ENCODE results near the gene RALGPS2. TPM values are rescaled to one million over a fixed set of nuclear protein-coding genes. Genes with fewer than 3 reads are reported as not detected.

RALGPS2 gene
- total and polyA plus RNA-seq, 2 experiments from 2014 or later = 8.1 to 31.2 TPM

DNA sequence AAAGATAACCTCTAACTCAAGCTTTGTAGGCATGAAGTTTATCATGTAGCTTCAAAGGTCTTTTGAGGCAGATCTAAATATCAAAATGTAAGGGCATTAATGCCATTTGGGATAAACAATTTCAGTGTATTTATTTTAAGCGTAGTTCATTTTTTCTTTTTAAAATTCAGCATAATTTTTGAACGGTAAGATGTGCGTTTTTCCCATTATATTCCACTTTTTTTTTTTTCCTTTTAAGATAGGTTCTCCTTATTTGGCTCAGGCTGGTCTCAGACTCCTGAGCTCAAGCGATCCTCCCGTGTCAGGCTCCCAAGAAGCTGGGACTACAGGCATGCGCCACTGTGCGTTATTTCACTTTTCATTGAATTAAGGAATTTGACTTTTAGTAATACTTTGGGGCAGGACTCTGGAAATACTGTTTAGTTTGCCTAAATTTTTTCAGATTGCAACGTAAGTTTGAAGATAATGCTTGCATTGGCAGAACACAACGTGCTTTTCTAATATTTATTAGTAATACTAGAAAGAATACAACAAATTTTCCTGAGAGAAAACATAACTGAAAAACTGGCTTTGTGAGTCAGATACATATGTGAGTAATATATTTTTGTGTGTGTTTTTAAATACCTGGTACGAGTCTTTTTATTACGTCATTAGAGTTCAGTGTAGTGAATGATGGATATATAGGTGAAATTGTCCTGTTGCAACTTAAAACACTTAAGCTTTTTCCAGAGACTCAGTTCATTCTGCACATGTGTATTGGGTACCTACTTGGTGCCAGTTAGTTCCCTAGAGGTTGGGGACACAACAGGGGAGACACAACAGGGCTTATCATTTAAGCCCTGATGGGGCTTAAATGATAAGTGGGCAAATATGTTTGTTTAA lies 2.2 kb downstream of the RALGPS2 start:
- Histone ChIP-seq H2AFZ (no peak overlapping the region), H3K4me1 (ENCODE audit: insufficient read depth) (peaks cover 9% of the 10 kb centered on the region), H3K27ac (ENCODE audit: low read depth) (no peak overlapping the region), H3K36me3 (ENCODE audit: insufficient read depth) (no peaks in the 10 kb centered on the region), H3K79me2 (replicated peaks; ENCODE audit: insufficient read depth) (peaks cover 55% of the 10 kb centered on the region), H3K27me3 (ENCODE audit: insufficient read depth) (no peaks in the 10 kb centered on the region), H3K9me2 (ENCODE audit: insufficient read depth) (no peaks in the 10 kb centered on the region), H4K20me1 (replicated peaks; ENCODE audit: insufficient read depth) (no peaks in the 10 kb centered on the region), H3K4me3 (peak overlapping the region; percentile 68), H3F3A (replicated peaks; ENCODE audit: low read depth) (no peaks in the 10 kb centered on the region), H3K4me2 (peak overlapping the region; percentile 68)
- no peak for ATAC-seq
- Mint-ChIP-seq H3K27ac (peak overlapping the region; percentile 30; the same call in 1 of the 2 replicates), H3K27me3 (ENCODE audit: insufficient read depth, low read depth, poor library complexity) (peaks cover 5% of the 10 kb centered on the region), H3K36me3 (ENCODE audit: low read depth) (peaks cover 6% of the 10 kb centered on the region), H3K4me1 (peaks cover 26% of the 10 kb centered on the region), H3K9me3 (no peaks in the 10 kb centered on the region), H3K4me3 (peak overlapping the region; percentile 88)
- TF ChIP-seq, protein P1, sequence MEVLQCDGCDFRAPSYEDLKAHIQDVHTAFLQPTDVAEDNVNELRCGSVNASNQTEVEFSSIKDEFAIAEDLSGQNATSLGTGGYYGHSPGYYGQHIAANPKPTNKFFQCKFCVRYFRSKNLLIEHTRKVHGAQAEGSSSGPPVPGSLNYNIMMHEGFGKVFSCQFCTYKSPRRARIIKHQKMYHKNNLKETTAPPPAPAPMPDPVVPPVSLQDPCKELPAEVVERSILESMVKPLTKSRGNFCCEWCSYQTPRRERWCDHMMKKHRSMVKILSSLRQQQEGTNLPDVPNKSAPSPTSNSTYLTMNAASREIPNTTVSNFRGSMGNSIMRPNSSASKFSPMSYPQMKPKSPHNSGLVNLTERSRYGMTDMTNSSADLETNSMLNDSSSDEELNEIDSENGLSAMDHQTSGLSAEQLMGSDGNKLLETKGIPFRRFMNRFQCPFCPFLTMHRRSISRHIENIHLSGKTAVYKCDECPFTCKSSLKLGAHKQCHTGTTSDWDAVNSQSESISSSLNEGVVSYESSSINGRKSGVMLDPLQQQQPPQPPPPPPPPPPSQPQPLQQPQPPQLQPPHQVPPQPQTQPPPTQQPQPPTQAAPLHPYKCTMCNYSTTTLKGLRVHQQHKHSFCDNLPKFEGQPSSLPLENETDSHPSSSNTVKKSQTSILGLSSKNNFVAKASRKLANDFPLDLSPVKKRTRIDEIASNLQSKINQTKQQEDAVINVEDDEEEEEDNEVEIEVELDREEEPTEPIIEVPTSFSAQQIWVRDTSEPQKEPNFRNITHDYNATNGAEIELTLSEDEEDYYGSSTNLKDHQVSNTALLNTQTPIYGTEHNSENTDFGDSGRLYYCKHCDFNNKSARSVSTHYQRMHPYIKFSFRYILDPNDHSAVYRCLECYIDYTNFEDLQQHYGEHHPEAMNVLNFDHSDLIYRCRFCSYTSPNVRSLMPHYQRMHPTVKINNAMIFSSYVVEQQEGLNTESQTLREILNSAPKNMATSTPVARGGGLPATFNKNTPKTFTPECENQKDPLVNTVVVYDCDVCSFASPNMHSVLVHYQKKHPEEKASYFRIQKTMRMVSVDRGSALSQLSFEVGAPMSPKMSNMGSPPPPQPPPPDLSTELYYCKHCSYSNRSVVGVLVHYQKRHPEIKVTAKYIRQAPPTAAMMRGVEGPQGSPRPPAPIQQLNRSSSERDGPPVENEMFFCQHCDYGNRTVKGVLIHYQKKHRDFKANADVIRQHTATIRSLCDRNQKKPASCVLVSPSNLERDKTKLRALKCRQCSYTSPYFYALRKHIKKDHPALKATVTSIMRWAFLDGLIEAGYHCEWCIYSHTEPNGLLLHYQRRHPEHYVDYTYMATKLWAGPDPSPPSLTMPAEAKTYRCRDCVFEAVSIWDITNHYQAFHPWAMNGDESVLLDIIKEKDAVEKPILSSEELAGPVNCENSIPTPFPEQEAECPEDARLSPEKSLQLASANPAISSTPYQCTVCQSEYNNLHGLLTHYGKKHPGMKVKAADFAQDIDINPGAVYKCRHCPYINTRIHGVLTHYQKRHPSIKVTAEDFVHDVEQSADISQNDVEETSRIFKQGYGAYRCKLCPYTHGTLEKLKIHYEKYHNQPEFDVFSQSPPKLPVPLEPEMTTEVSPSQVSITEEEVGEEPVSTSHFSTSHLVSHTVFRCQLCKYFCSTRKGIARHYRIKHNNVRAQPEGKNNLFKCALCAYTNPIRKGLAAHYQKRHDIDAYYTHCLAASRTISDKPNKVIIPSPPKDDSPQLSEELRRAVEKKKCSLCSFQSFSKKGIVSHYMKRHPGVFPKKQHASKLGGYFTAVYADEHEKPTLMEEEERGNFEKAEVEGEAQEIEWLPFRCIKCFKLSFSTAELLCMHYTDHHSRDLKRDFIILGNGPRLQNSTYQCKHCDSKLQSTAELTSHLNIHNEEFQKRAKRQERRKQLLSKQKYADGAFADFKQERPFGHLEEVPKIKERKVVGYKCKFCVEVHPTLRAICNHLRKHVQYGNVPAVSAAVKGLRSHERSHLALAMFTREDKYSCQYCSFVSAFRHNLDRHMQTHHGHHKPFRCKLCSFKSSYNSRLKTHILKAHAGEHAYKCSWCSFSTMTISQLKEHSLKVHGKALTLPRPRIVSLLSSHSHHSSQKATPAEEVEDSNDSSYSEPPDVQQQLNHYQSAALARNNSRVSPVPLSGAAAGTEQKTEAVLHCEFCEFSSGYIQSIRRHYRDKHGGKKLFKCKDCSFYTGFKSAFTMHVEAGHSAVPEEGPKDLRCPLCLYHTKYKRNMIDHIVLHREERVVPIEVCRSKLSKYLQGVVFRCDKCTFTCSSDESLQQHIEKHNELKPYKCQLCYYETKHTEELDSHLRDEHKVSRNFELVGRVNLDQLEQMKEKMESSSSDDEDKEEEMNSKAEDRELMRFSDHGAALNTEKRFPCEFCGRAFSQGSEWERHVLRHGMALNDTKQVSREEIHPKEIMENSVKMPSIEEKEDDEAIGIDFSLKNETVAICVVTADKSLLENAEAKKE (CRISPR knock-in tag; IDR thresholded peaks at IDR 0.05) = no peak
- DNase-seq (ENCODE audit: low spot score) = no peak

DNA sequence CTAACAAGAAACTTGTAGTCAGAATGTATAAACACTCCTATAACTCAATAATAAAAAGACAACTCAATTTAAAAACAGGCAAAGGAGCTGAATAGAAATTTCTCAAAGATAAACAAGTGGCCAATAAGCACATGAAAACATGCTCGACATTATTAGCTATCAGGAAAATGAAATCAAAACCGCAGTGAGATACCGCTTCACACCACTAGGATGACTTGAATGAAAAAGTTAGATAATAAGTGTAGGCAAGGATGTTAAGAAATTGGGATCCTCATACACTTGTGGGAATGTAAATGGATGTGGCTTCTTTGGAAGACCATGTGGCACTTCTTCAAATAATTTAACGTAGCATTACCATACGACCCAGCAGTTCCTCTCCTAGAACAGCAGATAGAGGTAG lies 8.9 kb downstream of the RALGPS2 start:
- Mint-ChIP-seq H3K27me3 (ENCODE audit: insufficient read depth, low read depth, poor library complexity) (no peaks in the 10 kb centered on the region), H3K4me3 (no peak overlapping the region), H3K36me3 (ENCODE audit: low read depth) (peaks cover 13% of the 10 kb centered on the region), H3K4me1 (no peaks in the 10 kb centered on the region; the same call in 2 of the 3 replicates), H3K9me3 (no peaks in the 10 kb centered on the region), H3K27ac (no peak overlapping the region)
- Histone ChIP-seq H4K20me1 (replicated peaks; ENCODE audit: insufficient read depth) (no peaks in the 10 kb centered on the region), H2AFZ (no peak overlapping the region), H3K4me3 (no peak overlapping the region), H3K27ac (ENCODE audit: low read depth) (no peak overlapping the region), H3K4me1 (ENCODE audit: insufficient read depth) (no peaks in the 10 kb centered on the region), H3K4me2 (no peak overlapping the region), H3K79me2 (replicated peaks; ENCODE audit: insufficient read depth) (peaks cover 55% of the 10 kb centered on the region), H3F3A (replicated peaks; ENCODE audit: low read depth) (no peaks in the 10 kb centered on the region), H3K27me3 (ENCODE audit: insufficient read depth) (no peaks in the 10 kb centered on the region), H3K9me2 (ENCODE audit: insufficient read depth) (no peaks in the 10 kb centered on the region), H3K36me3 (ENCODE audit: insufficient read depth) (no peaks in the 10 kb centered on the region)
- TF ChIP-seq, protein P2, sequence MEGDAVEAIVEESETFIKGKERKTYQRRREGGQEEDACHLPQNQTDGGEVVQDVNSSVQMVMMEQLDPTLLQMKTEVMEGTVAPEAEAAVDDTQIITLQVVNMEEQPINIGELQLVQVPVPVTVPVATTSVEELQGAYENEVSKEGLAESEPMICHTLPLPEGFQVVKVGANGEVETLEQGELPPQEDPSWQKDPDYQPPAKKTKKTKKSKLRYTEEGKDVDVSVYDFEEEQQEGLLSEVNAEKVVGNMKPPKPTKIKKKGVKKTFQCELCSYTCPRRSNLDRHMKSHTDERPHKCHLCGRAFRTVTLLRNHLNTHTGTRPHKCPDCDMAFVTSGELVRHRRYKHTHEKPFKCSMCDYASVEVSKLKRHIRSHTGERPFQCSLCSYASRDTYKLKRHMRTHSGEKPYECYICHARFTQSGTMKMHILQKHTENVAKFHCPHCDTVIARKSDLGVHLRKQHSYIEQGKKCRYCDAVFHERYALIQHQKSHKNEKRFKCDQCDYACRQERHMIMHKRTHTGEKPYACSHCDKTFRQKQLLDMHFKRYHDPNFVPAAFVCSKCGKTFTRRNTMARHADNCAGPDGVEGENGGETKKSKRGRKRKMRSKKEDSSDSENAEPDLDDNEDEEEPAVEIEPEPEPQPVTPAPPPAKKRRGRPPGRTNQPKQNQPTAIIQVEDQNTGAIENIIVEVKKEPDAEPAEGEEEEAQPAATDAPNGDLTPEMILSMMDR (conservative IDR thresholded peaks at IDR 0.05; ENCODE audit: low read depth in 2 of 2) = peak in 1 of 2 experiments; percentile 57; a peak in 2 of 4 replicates
- no peak for TF ChIP-seq ZNF114 (CRISPR knock-in tag; IDR thresholded peaks at IDR 0.05)
- TF ChIP-seq, protein P3, sequence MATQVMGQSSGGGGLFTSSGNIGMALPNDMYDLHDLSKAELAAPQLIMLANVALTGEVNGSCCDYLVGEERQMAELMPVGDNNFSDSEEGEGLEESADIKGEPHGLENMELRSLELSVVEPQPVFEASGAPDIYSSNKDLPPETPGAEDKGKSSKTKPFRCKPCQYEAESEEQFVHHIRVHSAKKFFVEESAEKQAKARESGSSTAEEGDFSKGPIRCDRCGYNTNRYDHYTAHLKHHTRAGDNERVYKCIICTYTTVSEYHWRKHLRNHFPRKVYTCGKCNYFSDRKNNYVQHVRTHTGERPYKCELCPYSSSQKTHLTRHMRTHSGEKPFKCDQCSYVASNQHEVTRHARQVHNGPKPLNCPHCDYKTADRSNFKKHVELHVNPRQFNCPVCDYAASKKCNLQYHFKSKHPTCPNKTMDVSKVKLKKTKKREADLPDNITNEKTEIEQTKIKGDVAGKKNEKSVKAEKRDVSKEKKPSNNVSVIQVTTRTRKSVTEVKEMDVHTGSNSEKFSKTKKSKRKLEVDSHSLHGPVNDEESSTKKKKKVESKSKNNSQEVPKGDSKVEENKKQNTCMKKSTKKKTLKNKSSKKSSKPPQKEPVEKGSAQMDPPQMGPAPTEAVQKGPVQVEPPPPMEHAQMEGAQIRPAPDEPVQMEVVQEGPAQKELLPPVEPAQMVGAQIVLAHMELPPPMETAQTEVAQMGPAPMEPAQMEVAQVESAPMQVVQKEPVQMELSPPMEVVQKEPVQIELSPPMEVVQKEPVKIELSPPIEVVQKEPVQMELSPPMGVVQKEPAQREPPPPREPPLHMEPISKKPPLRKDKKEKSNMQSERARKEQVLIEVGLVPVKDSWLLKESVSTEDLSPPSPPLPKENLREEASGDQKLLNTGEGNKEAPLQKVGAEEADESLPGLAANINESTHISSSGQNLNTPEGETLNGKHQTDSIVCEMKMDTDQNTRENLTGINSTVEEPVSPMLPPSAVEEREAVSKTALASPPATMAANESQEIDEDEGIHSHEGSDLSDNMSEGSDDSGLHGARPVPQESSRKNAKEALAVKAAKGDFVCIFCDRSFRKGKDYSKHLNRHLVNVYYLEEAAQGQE (IDR thresholded peaks at IDR 0.05; ENCODE audit: unreplicated experiment) = no peak
- TF ChIP-seq CREB1 (CRISPR knock-in tag; IDR thresholded peaks at IDR 0.05; ENCODE audit: low read depth) = no peak
- ATAC-seq (no peak; the same call in 2 of the 3 replicates), DNase-seq (ENCODE audit: low spot score) (peak; percentile 47)

Measured in GM23338 (cell line).